Measurements from ENCODE around the gene PBLD.
"Not testable (repeated sequence)": the region's sequence is repeated elsewhere in the genome, so short reads cannot be mapped to it uniquely, and the experiment has no call there.

Gene PBLD

DNA sequence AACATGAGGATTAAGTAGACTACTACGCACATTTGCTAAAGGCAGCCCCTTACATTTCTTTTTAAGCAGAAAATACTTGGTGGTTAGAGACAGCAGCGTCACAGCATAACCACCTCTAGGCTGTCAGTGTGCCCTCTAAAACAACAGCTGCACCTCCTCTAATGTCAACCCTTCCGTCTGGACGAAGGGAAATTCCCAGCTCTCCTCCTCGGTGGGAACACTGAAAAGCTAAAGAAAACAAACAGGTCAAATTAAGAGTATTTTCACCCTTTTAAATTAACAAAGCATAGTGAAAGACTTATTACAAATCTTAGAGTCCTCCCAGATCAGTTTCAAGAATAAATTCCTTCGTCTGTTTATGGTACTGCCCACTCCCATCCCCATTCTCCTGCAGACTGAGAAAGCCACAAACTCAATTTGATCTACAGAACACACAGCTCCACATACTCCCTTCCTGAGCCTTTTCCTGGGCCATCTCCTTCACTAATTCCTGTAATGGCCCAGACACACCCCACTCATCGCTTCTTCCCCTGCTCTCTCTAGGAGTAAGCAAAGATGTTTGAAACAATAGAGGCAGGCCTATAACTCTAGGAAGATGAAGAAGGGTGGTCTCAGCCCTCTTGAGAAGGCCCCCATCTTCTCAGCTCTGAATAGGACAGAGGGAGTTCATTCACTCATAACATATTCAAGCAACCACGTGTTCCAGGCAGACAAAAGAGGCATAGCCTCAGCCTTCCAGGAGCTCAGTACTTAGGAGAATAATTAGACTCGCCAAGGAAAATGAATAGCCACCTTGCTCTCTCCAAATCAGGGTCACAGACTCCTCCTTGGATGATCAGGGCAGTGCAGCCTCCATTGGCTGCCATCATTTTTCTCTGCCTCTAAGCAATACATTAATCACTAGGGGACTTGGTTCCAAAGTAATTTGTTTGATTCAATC, 48.4 kb downstream of the PBLD start:
- DNase-seq, result no peak

DNA sequence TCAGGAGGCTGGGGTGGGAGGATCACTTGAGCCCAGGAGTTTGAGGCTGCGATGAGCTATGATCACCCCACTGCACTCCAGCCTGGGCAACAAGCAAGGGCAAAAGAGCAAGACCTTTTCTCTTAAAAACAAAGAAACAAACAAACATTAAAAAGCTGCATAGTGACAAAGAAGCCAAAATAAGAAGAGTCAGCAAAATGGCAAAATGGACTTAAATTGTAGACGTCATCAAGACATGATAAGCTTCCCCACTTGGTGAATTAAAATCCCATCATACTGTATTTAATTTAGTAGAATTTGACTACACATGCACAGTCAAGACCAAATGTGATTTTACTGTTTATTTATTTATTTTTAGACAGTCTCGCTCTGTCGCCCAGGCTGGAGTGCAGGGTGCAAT, 52.0 kb downstream of the PBLD start:
- DNase-seq, result no peak

- not testable (repeated sequence) for DNase-seq
These were observed 53.6 kb downstream of the PBLD start for GRCh38 chr10:68278906-68279753.

- DNase-seq, result not testable (repeated sequence)
These were observed 54.9 kb downstream of the PBLD start for GRCh38 chr10:68277814-68278213.

DNA sequence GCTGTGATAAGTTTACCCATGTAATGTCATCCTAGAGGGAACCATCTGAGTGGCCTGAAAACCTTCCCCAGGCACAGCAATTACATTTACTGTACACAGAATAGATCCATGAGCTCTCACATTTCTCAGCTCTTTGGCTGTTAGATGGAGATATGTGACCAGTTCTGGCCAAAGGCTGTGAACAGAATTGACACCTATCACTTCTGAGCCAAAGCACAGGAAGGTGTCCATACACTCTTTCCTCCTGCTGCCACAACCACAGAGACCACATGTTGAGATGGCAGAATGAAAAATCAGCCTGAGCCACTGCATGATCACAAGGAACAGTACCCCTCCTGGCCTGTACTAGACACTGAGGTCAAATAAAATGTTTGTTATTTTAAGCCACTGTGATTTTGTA, 56.5 kb downstream of the PBLD start:
- DNase-seq, result no peak

- no peak for DNase-seq
These were observed 57.1 kb downstream of the PBLD start for GRCh38 chr10:68275600-68276126.

- no peak for DNase-seq
These were observed 59.9 kb downstream of the PBLD start for GRCh38 chr10:68272833-68273232.

GRCh38 chr10:68271196-68271882, 61.4 kb downstream of the PBLD start:
- DNase-seq, result no peak

- no peak for DNase-seq
These were observed 63.0 kb downstream of the PBLD start for GRCh38 chr10:68269562-68270290.

DNA sequence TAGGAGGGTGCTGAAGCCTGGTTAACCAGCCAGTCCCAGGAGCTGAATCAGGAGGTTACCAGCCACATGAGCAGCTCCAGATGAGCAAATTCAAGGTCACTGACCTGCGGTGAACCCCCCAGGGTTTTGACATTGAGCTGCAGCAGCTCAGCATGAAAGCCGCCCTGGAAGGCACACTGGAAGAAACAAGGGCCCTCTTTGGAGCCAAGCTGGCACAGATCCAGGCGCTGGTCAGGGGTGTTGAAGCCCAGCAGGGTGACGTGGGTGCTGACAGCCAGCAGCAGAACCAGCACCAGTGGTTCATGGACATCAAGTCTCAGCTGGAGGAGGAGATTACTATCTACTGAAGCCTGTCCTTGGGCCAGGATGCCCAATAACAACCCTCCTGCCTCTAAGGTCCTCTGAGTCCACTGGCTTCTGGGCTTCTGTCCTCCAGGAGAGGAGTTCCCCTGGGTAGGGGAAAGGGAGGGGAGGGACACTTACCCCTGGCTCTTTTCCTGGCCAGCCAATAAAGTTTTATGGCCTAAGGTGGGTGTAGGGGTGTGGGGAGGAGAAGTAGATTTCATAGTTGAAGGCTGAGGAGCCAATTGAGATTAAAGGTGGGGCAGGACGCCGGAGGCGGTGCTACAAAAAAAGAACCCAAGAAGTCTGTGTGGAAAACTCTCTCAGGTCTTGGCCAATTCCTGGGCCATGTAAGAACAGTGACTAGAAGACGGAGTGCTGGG, 71.4 kb downstream of the PBLD start:
- peak in 25 of 51 donors; percentile 2 to 63 (median 13) for DNase-seq

- DNase-seq, result no peak
These were observed 79.4 kb downstream of the PBLD start for GRCh38 chr10:68253346-68253745.

DNA sequence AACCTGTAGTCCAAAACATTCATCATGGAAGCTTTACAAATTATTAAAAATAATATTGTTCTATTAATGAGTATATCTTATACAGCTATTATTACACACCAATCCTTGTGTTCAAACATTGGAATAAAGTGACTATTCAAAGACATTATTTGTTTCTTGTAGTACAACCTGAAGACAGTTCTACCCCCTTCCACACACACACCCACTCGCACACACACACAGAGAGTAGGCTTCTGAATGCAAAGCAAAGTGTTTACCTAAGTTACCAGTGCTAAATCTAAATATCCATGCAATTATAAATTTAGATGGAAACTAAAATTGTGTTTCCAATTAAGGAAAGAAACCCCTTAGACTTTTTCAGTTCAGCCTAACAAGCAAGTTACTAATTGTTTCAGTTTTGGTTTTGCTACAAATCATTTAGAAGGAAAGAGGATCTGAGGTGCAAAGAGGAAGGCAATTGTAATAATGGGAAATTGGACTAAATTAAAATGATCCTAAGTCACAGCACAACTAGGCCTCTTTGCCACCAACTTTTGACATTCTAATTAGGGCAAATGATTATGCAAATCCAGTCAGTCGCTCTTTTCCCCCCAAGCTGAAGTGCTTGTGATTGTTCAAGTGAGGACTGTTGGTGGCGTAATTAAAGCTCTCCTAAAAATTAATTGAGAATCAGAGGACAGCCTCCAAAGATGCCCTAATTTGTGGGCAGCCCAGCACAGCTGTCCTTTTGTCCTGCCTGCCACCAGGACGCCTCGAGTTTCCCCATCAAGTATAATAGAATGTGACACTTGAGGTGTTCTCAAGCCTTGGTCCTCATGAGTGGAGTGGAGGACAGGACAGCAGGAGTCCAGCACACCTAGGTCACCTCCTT, 80.9 kb downstream of the PBLD start:
- no peak for DNase-seq

DNA sequence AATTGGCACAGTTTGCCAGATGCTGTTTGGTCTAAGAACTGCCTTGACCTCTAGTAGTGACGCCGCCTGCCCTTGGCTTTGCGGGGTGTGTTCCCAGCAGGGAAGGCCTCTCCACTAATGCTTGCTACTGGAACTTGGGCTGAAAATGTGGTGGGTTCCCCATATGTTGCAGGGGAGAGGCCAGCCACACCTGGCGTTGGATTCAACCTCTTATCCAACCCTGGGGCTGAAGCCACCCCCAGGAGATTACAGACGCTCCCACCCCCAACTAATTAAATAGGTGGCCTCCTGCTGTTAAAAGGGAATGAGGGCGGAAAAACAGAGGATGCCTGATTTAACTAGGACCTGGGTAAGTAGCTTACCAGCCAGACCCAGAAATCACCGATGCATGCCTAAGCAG, 81.6 kb downstream of the PBLD start:
- DNase-seq, result no peak

GRCh38 chr10:68249297-68249696, 83.4 kb downstream of the PBLD start:
- no peak for DNase-seq

- no peak for DNase-seq
These were observed 84.8 kb downstream of the PBLD start for GRCh38 chr10:68247931-68248330.

DNA sequence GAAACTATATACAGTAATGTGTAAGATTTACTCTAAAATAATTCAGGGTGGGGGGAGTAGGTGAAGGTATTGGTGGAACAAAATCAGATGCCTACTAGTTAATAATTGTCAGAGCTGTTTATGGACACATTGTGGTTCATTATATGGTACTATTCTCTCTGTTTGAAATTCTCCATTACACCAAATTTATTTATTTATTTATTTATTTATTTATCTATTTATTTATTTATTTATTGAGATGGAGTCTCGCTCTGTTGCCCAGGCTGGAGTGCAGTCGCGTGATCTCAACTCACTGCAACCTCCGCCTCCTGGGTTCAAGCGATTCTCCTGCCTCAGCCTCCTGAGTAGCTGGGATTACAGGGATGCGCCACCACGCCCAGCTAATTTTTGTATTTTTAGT, 86.3 kb downstream of the PBLD start:
- DNase-seq, result not testable (repeated sequence)

DNA sequence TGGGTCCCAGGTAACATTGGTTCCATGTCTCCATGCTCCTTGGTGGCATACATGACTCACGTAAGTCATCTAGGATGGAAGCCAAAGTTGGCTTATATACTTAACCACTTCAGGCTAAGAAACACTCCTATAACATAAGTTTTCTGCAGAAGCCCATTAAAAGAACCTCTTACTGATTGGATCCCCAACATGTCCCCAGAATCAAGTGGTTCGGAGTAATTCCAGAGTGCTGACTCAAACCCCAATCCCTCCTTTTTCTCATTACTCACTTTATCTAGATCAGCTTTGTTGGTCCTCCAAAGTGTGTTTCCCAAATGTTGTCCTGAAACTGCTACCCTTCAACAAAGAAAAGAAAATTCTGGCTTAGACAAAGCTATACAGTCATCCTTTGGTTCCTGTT, 90.7 kb downstream of the PBLD start:
- DNase-seq, result no peak

- no peak for DNase-seq
These were observed 93.1 kb downstream of the PBLD start for GRCh38 chr10:68239596-68240150.

- no peak for DNase-seq
These were observed 93.7 kb downstream of the PBLD start for GRCh38 chr10:68239069-68239468.

All from hypothalamus (tissue), 51 donors.